GM19467 (cell line): ENCODE data around the gene C6orf62.
A peak's percentile ranks its signal among the peaks of the same experiment; 100 is the strongest.
"Not testable (repeated sequence)": the region's sequence is repeated elsewhere in the genome, so short reads cannot be mapped to it uniquely, and the experiment has no call there.

Source experiments
- ATAC-seq: cut with Tn5 transposase; IDR thresholded peaks from one replicate; pipeline ENCODE4 v1.9.1; 2021; ENCODE audit warnings: mild to moderate bottlenecking, moderate library complexity; ENCODE audit not compliant: unreplicated experiment

C6orf62 gene

GRCh38 chr6:24668997-24669361 lies 50.0 kb downstream of the C6orf62 start:
- ATAC-seq: no peak

DNA sequence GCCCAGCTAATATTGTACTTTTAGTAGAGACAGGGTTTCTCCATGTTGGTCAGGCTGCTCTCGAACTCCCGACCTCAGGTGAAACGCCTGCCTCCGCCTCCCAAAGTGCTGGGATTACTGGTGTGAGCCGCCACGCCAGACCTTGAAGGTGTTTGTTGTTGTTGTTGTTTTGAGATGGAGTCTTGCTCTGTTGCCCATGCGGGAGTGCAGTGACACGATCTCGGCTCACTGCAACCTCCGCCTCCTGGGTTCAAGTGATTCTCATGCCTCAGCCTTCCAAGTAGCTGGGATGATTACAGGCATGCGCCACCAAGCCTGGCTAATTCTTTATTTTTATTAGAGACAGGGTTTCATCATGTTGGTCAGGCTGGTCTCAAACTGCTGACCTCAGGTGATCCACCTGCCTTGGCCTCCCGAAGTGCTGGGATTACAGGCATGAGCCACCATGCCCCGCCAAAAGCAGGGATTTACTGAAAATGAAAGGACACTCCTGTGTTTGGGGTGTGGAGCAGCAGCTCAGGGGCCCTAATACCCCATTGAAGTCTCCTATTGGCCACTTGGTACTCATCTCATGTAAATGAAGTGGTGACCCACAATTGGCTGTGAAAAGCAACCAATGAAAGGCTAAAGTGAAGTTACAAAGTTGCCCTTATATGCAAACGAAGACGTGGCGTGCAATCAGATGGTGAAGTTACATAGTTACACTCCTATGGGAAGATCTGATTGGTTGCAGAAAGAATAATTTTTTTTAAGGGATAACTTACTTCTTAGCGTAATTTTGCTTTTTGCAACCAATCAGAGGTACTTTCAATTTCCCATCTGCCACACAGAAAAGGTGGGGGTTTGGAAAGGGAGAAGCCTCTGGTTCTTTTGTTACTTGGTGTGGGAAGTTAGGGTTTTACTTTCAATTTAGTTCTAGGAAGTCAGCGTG lies 50.6 kb downstream of the C6orf62 start:
- ATAC-seq: not testable (repeated sequence)

DNA sequence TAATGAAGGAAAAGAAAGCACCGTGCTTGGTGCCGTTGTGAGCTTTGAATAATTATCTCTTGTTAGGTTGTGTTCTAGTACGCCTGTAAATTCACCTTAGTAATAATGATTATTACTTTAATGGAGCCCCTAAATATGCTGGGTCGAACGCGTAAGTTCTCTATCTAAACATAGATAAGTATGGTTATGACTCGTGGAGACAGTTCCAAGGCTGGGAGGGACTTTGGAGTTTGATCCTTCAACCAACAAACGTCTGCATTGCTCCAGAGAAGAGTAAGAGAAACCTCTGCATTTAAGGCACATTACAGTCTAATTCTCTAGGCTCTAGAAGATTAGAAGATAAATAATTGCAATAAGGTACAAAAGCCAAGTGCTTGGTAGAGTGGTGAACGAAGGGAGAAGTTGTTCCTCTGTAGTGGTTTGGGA lies 51.6 kb downstream of the C6orf62 start:
- no peak for ATAC-seq

- ATAC-seq: peak; percentile 95
Measured at GRCh38 chr6:24666641-24667377, 52.1 kb downstream of the C6orf62 start, which contains the start of the genes ACOT13 and TDP2. TSS of gene ACOT13 (plus strand) at chr6:24667077. CDS start at chr6:24667264, 187 bp downstream. TSS of gene TDP2 (minus strand) at chr6:24666899. CDS start at chr6:24666862, 37 bp downstream.

DNA sequence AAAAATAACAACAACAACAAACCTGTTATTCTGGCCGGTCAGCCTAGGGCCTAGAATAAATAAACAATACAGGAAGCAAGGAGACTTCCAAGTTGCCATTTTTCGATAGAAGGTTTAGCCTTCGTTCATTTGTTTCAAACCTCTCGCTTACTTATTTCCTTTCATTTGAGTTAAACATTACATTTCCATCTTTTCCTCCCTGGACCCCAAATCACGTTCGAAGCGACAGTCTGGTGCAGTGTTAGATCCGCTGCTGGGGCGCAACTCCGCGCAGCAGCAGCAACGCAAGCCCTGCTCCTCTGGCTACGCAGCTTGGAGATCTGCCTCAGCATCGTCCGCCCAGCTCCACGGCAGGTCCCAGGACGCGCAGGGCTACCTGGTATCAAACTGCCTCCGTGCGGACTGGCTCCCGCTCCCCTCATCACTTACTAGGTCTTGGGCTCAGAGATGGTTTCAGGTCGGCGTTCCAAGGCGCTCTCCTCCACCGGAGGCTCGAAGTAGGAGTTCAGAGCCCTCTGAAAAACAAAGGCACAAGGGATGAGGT lies 52.8 kb downstream of the C6orf62 start:
- ATAC-seq: peak; percentile 18

GRCh38 chr6:24664046-24664987 lies 54.6 kb downstream of the C6orf62 start:
- no peak for ATAC-seq

GRCh38 chr6:24663189-24663588 lies 55.8 kb downstream of the C6orf62 start:
- ATAC-seq: no peak

DNA sequence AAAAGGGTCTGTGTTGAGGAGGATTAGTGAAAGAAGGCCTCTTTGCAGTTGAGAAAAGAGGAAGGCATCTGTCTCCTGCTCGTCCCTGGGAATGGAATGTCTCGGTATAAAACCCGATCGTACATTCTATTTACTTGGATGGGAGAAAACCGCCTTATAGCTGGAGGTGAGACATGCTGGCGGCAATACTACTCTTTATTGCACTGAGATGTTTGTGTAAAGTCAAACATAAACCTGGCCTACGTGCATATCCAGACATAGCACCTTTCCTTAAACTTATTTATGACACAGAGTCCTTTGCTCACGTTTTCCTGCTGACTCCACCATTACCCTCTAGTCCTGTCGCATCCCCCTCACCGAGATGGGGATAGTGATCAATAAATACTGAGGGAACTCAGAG lies 56.7 kb downstream of the C6orf62 start:
- no peak for ATAC-seq

DNA sequence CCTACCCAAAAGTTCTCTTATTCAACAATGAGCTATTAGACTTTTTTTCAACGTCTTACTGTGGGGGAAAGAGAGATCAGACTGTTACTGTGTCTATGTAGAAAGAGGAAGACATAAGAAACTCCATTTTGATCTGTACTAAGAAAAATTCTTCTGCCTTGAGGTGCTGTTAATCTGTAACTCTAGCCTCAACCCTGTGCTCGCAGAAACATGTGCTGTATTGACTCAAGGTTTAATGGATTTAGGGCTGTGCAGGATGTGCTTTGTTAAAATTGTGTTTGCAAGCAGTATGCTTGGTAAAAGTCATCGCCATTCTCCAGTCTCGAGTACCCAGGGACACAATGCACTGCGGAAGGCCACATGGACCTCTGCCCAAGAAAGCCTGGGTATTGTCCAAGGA lies 57.2 kb downstream of the C6orf62 start:
- ATAC-seq: not testable (repeated sequence)

- ATAC-seq: no peak
Measured at GRCh38 chr6:24660105-24660504, 58.8 kb downstream of the C6orf62 start.

GRCh38 chr6:24659561-24659960 lies 59.4 kb downstream of the C6orf62 start:
- ATAC-seq: no peak

DNA sequence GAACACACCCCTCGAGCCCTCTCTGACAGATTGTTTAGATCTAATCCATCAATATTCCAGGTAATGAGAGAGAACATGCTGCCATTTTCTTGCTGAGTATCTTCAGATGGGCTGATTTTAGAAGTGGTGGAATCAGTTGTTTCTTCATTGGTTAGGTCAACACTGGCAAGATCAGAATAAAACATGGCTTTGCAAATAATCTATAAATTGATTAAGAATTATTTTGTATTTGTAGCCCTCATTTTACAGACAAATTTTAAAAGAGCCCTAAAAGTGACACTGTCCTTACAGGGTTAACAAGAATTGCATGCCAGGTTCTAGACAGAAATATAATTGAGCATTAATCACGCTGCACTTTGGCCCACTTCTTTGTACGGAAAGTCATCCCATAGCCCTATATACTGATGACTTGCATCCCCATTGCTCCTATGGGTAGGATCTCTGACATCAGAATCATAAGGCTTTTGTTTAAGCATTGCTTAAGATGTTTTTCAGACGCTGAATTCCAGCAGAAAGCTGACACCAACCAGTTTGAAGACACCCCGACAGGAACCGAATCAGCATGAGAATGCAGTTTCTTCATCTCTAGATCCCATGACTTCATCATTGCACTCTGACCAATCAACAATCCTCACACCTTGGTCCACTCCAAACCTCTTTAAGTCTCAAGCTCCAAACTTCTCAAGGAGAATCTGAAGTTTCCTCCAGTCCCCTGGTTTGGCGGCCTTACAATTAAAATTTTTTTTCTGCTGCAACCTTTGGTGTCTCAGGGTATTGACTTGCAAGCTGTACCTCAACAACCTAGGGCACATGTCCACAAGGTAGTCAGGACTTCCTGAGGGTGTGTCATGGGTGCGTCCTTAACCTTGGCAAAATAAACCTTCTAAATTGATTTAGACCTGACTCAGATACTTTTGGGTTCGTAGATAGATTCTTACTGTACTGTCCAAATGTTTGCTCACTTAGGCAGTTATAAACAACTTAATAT lies 60.1 kb downstream of the C6orf62 start:
- no peak for ATAC-seq

- ATAC-seq: no peak
Measured at GRCh38 chr6:24655215-24655614, 63.7 kb downstream of the C6orf62 start.
